Nephron progenitor cell (in vitro differentiated cells): ENCODE results near the gene MBD4.
"Not testable (repeated sequence)": the region's sequence is repeated elsewhere in the genome, so short reads cannot be mapped to it uniquely, and the experiment has no call there.

Source experiments
- DNase-seq: peaks from one replicate; pipeline ENCODE4 v3.0.0; 2021
- H3K27ac Mint-ChIP-seq: 2 replicates; pipeline ENCODE4 v1.8.0; 2021; ENCODE audit warnings: mild to moderate bottlenecking, moderate library complexity, mixed read lengths
- H3K27me3 Mint-ChIP-seq: 2 replicates; pipeline ENCODE4 v1.8.0; 2021; ENCODE audit warnings: mild to moderate bottlenecking, low read depth, mixed read lengths; ENCODE audit not compliant: poor library complexity
- H3K36me3 Mint-ChIP-seq: 2 replicates; pipeline ENCODE4 v1.8.0; 2021; ENCODE audit warnings: low read depth, mixed read lengths
- H3K4me1 Mint-ChIP-seq: 2 replicates; pipeline ENCODE4 v1.8.0; 2021; ENCODE audit warnings: mixed read lengths
- H3K4me3 Mint-ChIP-seq: 2 replicates; pipeline ENCODE4 v1.8.0; 2021; ENCODE audit warnings: mild to moderate bottlenecking, moderate library complexity, mixed read lengths
- H3K9me3 Mint-ChIP-seq: 2 replicates; pipeline ENCODE4 v1.8.0; 2021; ENCODE audit warnings: mild to moderate bottlenecking, moderate library complexity, mixed read lengths
- TF ChIP-seq, protein P1 (sequence below): fragments of 200-600 bp; sonication (generic); IDR thresholded peaks from 2 replicates; pipeline ENCODE4 v1.5.0; 2021; ENCODE audit warnings: antibody characterized with exemption

Gene MBD4

GRCh38 chr3:129439817-129440617 is at the start of gene MBD4, which contains the start of gene IFT122:
Gene MBD4 (minus strand): TSS chr3:129439948. CDS start chr3:129439833, 115 bp downstream.
Gene IFT122 (plus strand): TSS chr3:129440224. CDS start chr3:129440331, 107 bp downstream.
- Mint-ChIP-seq H3K4me1 (peaks cover 81% of the 10 kb centered on the region), H3K36me3 (peaks cover 33% of the 10 kb centered on the region), H3K27me3 (peaks cover 5% of the 10 kb centered on the region), H3K27ac (peak within 1 kb of the TSS; percentile 98), H3K4me3 (peak within 1 kb of the TSS; percentile 94), H3K9me3 (no peaks in the 10 kb centered on the region)
- peak; percentile 98 for DNase-seq
- TF ChIP-seq, protein P1, sequence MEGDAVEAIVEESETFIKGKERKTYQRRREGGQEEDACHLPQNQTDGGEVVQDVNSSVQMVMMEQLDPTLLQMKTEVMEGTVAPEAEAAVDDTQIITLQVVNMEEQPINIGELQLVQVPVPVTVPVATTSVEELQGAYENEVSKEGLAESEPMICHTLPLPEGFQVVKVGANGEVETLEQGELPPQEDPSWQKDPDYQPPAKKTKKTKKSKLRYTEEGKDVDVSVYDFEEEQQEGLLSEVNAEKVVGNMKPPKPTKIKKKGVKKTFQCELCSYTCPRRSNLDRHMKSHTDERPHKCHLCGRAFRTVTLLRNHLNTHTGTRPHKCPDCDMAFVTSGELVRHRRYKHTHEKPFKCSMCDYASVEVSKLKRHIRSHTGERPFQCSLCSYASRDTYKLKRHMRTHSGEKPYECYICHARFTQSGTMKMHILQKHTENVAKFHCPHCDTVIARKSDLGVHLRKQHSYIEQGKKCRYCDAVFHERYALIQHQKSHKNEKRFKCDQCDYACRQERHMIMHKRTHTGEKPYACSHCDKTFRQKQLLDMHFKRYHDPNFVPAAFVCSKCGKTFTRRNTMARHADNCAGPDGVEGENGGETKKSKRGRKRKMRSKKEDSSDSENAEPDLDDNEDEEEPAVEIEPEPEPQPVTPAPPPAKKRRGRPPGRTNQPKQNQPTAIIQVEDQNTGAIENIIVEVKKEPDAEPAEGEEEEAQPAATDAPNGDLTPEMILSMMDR: no peak

GRCh38 chr3:129489258-129489657 is 49.5 kb upstream of the MBD4 start:
- H3K27ac Mint-ChIP-seq: peak overlapping the region; percentile 63
- H3K4me1 Mint-ChIP-seq: peaks cover 53% of the 10 kb centered on the region
- not testable (repeated sequence) for H3K27me3 Mint-ChIP-seq, H3K4me3 Mint-ChIP-seq, H3K9me3 Mint-ChIP-seq, DNase-seq
- peaks cover 39% of the 10 kb centered on the region for H3K36me3 Mint-ChIP-seq

DNA sequence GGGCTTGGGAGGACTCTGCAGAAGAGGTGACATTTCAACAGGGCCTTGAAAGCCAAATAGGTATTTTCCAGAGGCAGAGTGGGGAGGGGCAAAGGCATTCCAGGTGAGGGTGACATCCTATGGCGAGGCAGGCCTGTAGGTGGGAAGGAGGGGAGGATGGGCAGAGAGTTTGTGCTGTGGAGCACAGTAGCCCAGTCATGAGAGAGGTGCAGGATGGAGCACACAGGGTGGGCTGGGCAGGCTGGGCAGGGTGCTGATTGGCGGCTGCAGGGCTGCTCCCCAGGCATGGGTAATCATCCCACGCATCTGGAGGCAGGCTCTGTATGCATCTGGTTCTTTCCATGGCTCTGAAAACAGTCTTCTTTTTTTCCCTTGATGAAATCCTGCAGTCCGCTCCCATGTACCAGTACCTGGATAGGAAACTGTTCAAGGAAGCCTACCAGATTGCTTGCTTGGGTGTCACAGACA is 48.2 kb upstream of the MBD4 start:
- Mint-ChIP-seq H3K36me3 (peaks cover 33% of the 10 kb centered on the region), H3K27ac (peak overlapping the region; percentile 68)
- not testable (repeated sequence) for H3K4me3 Mint-ChIP-seq

DNA sequence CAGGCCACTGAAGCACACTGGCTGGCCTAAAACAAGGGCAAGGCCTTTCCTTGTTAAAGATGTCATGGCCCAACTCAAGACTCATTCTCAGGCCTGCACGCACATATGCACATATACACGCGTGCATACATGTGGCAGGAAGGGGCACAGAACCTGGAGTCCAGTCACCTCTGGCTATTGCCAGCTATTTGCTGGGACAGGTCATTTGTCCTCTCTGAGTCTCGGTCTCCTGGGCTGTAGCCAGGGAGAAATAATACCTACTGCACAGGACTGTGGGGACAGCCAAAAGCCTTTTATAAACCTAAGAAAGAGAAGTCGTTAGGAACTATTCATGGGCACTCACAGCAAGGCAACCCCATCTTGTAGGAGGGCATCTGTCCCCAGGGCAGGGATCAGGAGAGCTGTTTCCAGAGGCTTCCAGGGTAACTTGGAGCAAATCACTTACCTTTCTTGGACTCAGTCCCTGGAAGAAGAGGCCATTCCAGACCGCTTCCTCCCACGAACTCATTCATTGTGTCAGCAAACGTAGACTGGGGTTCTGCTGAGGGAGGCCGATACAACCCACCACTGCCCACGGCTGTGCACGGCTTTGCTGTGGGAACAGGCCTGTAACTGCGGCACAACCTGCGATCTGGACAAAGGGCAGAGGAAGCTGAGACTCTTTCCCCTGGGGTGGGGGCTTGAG is 47.6 kb upstream of the MBD4 start:
- Mint-ChIP-seq H3K27ac (peak overlapping the region; percentile 68), H3K9me3 (no peaks in the 10 kb centered on the region), H3K27me3 (peaks cover 2% of the 10 kb centered on the region), H3K36me3 (peaks cover 33% of the 10 kb centered on the region), H3K4me3 (no peak overlapping the region), H3K4me1 (peaks cover 67% of the 10 kb centered on the region)
- TF ChIP-seq, protein P1: no peak
- DNase-seq: no peak

More for the DNA sequence above, 48.2 kb upstream of the MBD4 start:
- peaks cover 64% of the 10 kb centered on the region for H3K4me1 Mint-ChIP-seq
- not testable (repeated sequence) for H3K9me3 Mint-ChIP-seq, DNase-seq, H3K27me3 Mint-ChIP-seq

GRCh38 chr3:129486664-129487035 is 46.9 kb upstream of the MBD4 start:
- Mint-ChIP-seq H3K4me1 (peaks cover 73% of the 10 kb centered on the region), H3K27ac (peak overlapping the region; percentile 87), H3K9me3 (no peaks in the 10 kb centered on the region), H3K27me3 (peaks cover 2% of the 10 kb centered on the region), H3K4me3 (peak overlapping the region; percentile 20), H3K36me3 (peaks cover 32% of the 10 kb centered on the region)
- TF ChIP-seq, protein P1: no peak
- no peak for DNase-seq

DNA sequence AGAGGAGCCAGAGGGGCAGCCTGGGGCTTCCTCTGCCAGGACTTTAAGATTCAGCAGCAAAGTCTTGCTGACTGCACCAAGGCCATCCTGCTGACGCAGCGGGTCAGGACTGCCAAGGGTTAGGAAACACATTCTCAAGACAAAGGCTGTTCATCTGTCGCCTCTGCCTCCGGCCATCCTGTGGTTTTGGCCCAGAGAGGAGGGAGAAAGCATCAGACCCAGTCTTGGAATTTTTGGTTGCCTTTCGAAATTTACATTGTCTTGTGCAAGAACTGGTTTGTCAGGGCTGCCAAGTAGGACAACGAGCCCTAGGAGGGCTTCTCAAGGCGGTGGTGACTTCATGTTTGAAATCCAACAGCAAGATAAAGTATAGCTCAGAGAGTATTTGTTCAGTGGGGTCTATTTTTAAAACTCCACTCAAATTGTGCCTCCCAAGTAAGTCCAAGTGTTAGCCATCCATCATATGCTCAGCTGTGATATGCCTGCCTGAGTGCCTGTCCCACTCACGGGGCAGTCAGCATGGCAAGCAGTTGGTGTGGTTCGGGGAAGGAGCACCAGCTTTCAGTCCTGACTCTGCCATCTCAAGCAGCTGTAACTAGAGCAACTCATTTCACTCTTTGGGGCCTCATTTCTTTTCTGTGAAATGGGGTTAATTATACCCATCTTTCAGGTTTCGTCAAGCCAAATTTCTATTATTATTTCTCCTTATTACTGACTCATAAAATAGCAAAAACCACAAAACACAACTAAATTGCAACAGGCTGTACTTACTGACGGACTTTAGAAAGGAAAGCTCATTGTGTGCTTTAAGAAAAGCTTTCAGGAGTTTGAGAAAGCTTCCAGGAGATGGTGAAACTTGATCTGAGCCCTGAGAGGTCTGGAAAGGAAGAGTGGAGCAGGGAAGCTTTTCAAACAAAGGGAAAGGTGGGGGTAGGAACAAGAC is 46.2 kb upstream of the MBD4 start:
- Mint-ChIP-seq H3K36me3 (peaks cover 30% of the 10 kb centered on the region), H3K27ac (peak overlapping the region; percentile 87), H3K9me3 (no peaks in the 10 kb centered on the region), H3K4me3 (peak overlapping the region; percentile 20), H3K27me3 (peaks cover 2% of the 10 kb centered on the region), H3K4me1 (peaks cover 75% of the 10 kb centered on the region)
- TF ChIP-seq, protein P1: no peak
- DNase-seq: no peak

- DNase-seq, H3K9me3 Mint-ChIP-seq, H3K4me3 Mint-ChIP-seq, H3K27me3 Mint-ChIP-seq: not testable (repeated sequence)
- peaks cover 74% of the 10 kb centered on the region for H3K4me1 Mint-ChIP-seq
- H3K36me3 Mint-ChIP-seq: peaks cover 35% of the 10 kb centered on the region
- peak overlapping the region; percentile 72 for H3K27ac Mint-ChIP-seq
Measured at GRCh38 chr3:129485146-129485545, 45.4 kb upstream of the MBD4 start.
